ENCODE measurements around the gene GRAMD1B. TPM values are rescaled to one million over a fixed set of nuclear protein-coding genes. Genes with fewer than 3 reads are reported as not detected.

GRAMD1B gene
- 1 to 10 TPM; 2.2 to 4.0 (median 3.5) TPM for total RNA-seq

GRCh38 chr11:123429913-123430720 is at the start of gene GRAMD1B:
Gene GRAMD1B (plus strand): TSS chr11:123430269. CDS start chr11:123430793, 524 bp downstream.
- Histone ChIP-seq H3K27me3 (peaks cover 0 to 49% (median 4%) of the 10 kb centered on the region in 4 donors), H3K4me3 (peak within 1 kb of the TSS; percentile 59 to 67 (median 60)), H3K4me1 (peaks cover 15 to 23% (median 18%) of the 10 kb centered on the region in 4 donors), H3K36me3 (no peaks in the 10 kb centered on the region), H3K27ac (replicated peaks in 1 of 4) (peak within 1 kb of the TSS; percentile 54 to 62 (median 61)), H3K9me3 (no peaks in the 10 kb centered on the region)
- no peak for DNase-seq (ENCODE audit: extremely low spot score)
- TF ChIP-seq POLR2AphosphoS5 (IDR thresholded peaks at IDR 0.05) (no peak), EP300 (IDR thresholded peaks at IDR 0.05) (no peak), POLR2A (IDR thresholded peaks at IDR 0.05; ENCODE audit: low read depth) (no peak), CTCF (IDR thresholded peaks at IDR 0.05) (no peak)
- intact Hi-C loops (cut with DNase I): no loop called here
- under 1% methylated on average over 48 of the region's 57 CpGs for WGBS

- 87% methylated on average over 5 of the region's 5 CpGs for WGBS
- Histone ChIP-seq H3K27me3 (no peaks in the 10 kb centered on the region), H3K4me1 (peaks cover 0 to 8% (median 2%) of the 10 kb centered on the region in 4 donors), H3K36me3 (no peaks in the 10 kb centered on the region), H3K4me3 (no peak overlapping the region), H3K27ac (replicated peaks in 1 of 4) (no peak overlapping the region), H3K9me3 (no peaks in the 10 kb centered on the region)
- no peak for TF ChIP-seq POLR2AphosphoS5 (IDR thresholded peaks at IDR 0.05)
- TF ChIP-seq POLR2A (IDR thresholded peaks at IDR 0.05; ENCODE audit: low read depth): no peak
- TF ChIP-seq CTCF (IDR thresholded peaks at IDR 0.05): no peak
- no peak for TF ChIP-seq EP300 (IDR thresholded peaks at IDR 0.05)
- DNase-seq (ENCODE audit: extremely low spot score): peak; percentile 39
- intact Hi-C loops (cut with DNase I): no loop called here
These were observed 48.9 kb upstream of the GRAMD1B start for GRCh38 chr11:123381149-123381548.

- no peaks in the 10 kb centered on the region for H3K9me3 ChIP-seq
- intact Hi-C loops (cut with DNase I): no loop called here
- H3K4me3 ChIP-seq: no peak overlapping the region
- no peak overlapping the region for H3K27ac ChIP-seq (replicated peaks in 1 of 4)
- no peak for TF ChIP-seq EP300 (IDR thresholded peaks at IDR 0.05)
- DNase-seq (ENCODE audit: extremely low spot score): peak; percentile 72
- H3K36me3 ChIP-seq: no peaks in the 10 kb centered on the region
- WGBS: 90% methylated on average over 4 of the region's 4 CpGs
- no peaks in the 10 kb centered on the region for H3K27me3 ChIP-seq
- H3K4me1 ChIP-seq: peaks cover 0 to 2% (median 0%) of the 10 kb centered on the region in 4 donors
These were observed 48.1 kb upstream of the GRAMD1B start for GRCh38 chr11:123381817-123382554.

- Histone ChIP-seq H3K27me3 (no peaks in the 10 kb centered on the region), H3K4me3 (no peak overlapping the region), H3K4me1 (peaks cover 0 to 3% (median 0%) of the 10 kb centered on the region in 4 donors), H3K36me3 (no peaks in the 10 kb centered on the region), H3K27ac (replicated peaks in 1 of 4) (no peak overlapping the region), H3K9me3 (no peaks in the 10 kb centered on the region)
- intact Hi-C loops (cut with DNase I): no loop called here
- TF ChIP-seq CTCF (IDR thresholded peaks at IDR 0.05): no peak
- no peak for TF ChIP-seq EP300 (IDR thresholded peaks at IDR 0.05)
- no peak for TF ChIP-seq POLR2AphosphoS5 (IDR thresholded peaks at IDR 0.05)
- no peak for TF ChIP-seq POLR2A (IDR thresholded peaks at IDR 0.05; ENCODE audit: low read depth)
- 86% methylated on average over 3 of the region's 3 CpGs for WGBS
- peak; percentile 90 for DNase-seq (ENCODE audit: extremely low spot score)
These were observed 47.5 kb upstream of the GRAMD1B start for GRCh38 chr11:123382555-123383074.

- no peak overlapping the region for H3K4me3 ChIP-seq
- TF ChIP-seq POLR2AphosphoS5 (IDR thresholded peaks at IDR 0.05) (no peak), EP300 (IDR thresholded peaks at IDR 0.05) (no peak), CTCF (IDR thresholded peaks at IDR 0.05) (no peak)
- no peaks in the 10 kb centered on the region for H3K36me3 ChIP-seq
- peaks cover 0 to 3% (median 0%) of the 10 kb centered on the region in 4 donors for H3K4me1 ChIP-seq
- H3K27me3 ChIP-seq: no peaks in the 10 kb centered on the region
- DNase-seq (ENCODE audit: extremely low spot score): no peak
- H3K27ac ChIP-seq (replicated peaks in 1 of 4): no peak overlapping the region
- intact Hi-C loops (cut with DNase I): no loop called here
- H3K9me3 ChIP-seq: no peaks in the 10 kb centered on the region
These were observed 46.0 kb upstream of the GRAMD1B start for GRCh38 chr11:123384116-123384515.
